A673 (cell line): ENCODE results near the gene PGGT1B. TPM values are rescaled to one million over a fixed set of nuclear protein-coding genes. Genes with fewer than 3 reads are reported as not detected.

ENCODE experiments used
- BruUV-seq: library from RNA; stranded (reverse); fragments of 400-500 nt; replicated peaks from 2 replicates; lab custom pipeline; 2021; lab: Mats Ljungman, UMichigan
- CTCF ChIA-PET: fragments of 300-600 bp; sonication (Branson Sonifier 250); formaldehyde crosslinking; loops from one replicate; lab custom pipeline; 2022; ENCODE audit warnings: antibody characterized with exemption; lab: Charles Lee
- POLR2A ChIA-PET: fragments of 300-600 bp; sonication (Branson Sonifier 250); formaldehyde crosslinking; loops from one replicate; lab custom pipeline; 2022; ENCODE audit warnings: antibody characterized with exemption; ENCODE audit not compliant: low non-redundant PET; lab: Charles Lee
- DNase-seq: peaks from one replicate; pipeline ENCODE4 v3.0.0-alpha.2; 2015; ENCODE audit warnings: low spot score
- H3K27ac ChIP-seq: fragments of 200-600 bp; sonication (generic); 2 replicates; pipeline ENCODE4 v1.5.1; 2016; ENCODE audit warnings: mixed run types, low read depth, mild to moderate bottlenecking, mixed read lengths, antibody characterized with exemption, low read length; ENCODE audit not compliant: poor library complexity, severe bottlenecking
- H3K27me3 ChIP-seq: fragments of 200-600 bp; sonication (generic); replicated peaks from 2 replicates; pipeline ENCODE4 v1.6.1; 2017; ENCODE audit warnings: mixed run types, low read depth, mild to moderate bottlenecking, mixed read lengths, antibody characterized with exemption, low read length; ENCODE audit not compliant: insufficient read depth, poor library complexity
- H3K36me3 ChIP-seq: fragments of 200-600 bp; sonication (generic); 2 replicates; pipeline ENCODE4 v1.6.1; 2016; ENCODE audit warnings: mixed run types, mild to moderate bottlenecking, mixed read lengths, antibody characterized with exemption, low read length; ENCODE audit not compliant: insufficient read depth, poor library complexity, severe bottlenecking
- H3K4me1 ChIP-seq: fragments of 200-600 bp; sonication (generic); 2 replicates; pipeline ENCODE4 v1.6.1; 2017; ENCODE audit warnings: mixed run types, mild to moderate bottlenecking, mixed read lengths, antibody characterized with exemption, low read length; ENCODE audit not compliant: insufficient read depth, poor library complexity, severe bottlenecking
- H3K4me3 ChIP-seq: fragments of 200-600 bp; sonication (generic); 2 replicates; pipeline ENCODE4 v1.5.1; 2016; ENCODE audit warnings: low read depth, mixed run types, mild to moderate bottlenecking, mixed read lengths, low read length; ENCODE audit not compliant: poor library complexity, severe bottlenecking
- H3K9me3 ChIP-seq: fragments of 200-600 bp; sonication (generic); 2 replicates; pipeline ENCODE4 v1.6.1; 2016; ENCODE audit warnings: mixed run types, low read depth, mild to moderate bottlenecking, mixed read lengths, antibody characterized with exemption, low read length; ENCODE audit not compliant: poor library complexity, severe bottlenecking
- CTCF ChIP-seq: fragments of 300-800, 200-600 bp; sonication (generic); conservative IDR thresholded peaks from 2 replicates; pipeline ENCODE4 v1.5.1; 2017; ENCODE audit warnings: low read depth, mild to moderate bottlenecking, antibody characterized with exemption, low read length, moderate library complexity, mixed read lengths
- EZH2 ChIP-seq: fragments of 200-600 bp; sonication (generic); IDR thresholded peaks from 2 replicates; pipeline ENCODE4 v1.6.1; 2017; ENCODE audit warnings: borderline replicate concordance, low read depth, mild to moderate bottlenecking, mixed read lengths, antibody characterized with exemption, low read length; ENCODE audit not compliant: poor library complexity, severe bottlenecking
- intact Hi-C: fragments of 100-400 bp; cut with micrococcal nuclease; formaldehyde crosslinking; loops from one replicate; pipeline ENCODE4 v1.10.0; 2022; ENCODE audit not compliant: unreplicated experiment
- total RNA-seq: library from RNA; stranded (reverse); gene quantifications from 2 replicates; pipeline ENCODE4 v1.2.3, GENCODE V29; 2021

PGGT1B gene
- total RNA-seq, 1 experiment from 2014 or later, result 43.0 TPM

DNA sequence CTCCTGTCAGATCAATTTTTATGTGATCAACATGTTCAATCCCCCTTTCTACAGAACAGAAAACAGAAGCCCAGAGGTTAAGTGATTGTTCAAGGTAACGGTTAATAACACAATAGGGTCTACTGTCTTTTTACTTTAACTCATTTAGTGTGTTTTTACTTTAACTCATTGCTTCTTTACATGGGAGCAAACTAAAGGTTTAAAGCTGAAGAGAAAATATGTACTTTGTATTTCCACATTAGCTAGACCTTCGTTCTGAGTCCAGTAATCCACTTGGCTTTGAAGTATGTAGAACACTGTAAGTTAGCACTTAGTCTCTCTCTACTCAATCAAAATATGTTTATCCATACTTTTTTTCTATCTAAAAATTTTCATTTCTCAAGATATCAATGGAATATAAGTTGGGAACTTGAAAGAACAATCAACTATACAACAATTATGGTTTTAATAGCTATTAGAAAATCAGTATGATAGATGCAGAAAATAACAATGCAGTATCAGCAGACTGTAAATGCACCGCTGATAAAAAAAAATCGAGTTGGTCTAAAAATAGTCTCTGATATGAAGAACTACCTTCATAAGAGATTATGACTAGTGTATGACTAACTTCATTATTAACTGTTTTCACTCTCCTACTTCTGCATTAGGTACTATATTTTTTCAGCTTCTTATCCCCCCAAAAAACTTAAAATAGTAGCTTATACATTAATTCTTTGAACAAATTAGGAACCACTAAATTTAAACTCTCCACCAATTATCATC lies 20.6 kb downstream of the PGGT1B start:
- Histone ChIP-seq H3K9me3 (no peaks in the 10 kb centered on the region), H3K27ac (no peak overlapping the region), H3K4me1 (no peaks in the 10 kb centered on the region), H3K36me3 (peaks cover 11% of the 10 kb centered on the region), H3K27me3 (no peaks in the 10 kb centered on the region), H3K4me3 (no peak overlapping the region)
- no TSS peak for BruUV-seq
- intact Hi-C loops, result loop anchor here (10.0 kb wide), 2 partner anchors 457 to 1567 kb away; no protein-coding TSS in a partner anchor
- ChIA-PET CTCF (no interaction called here), POLR2A (no interaction called here)
- no peak for DNase-seq
- TF ChIP-seq EZH2 (no peak), CTCF (no peak)

GRCh38 chr5:115237066-115237465 lies 25.6 kb downstream of the PGGT1B start:
- no peak for TF ChIP-seq EZH2
- TF ChIP-seq CTCF, result no peak
- Histone ChIP-seq H3K27ac (no peak overlapping the region), H3K36me3 (peaks cover 11% of the 10 kb centered on the region), H3K27me3 (no peaks in the 10 kb centered on the region), H3K9me3 (no peaks in the 10 kb centered on the region), H3K4me1 (no peaks in the 10 kb centered on the region), H3K4me3 (no peak overlapping the region)
- DNase-seq, result no peak
- no TSS peak for BruUV-seq
- ChIA-PET CTCF (no interaction called here), POLR2A (interaction anchor here (0.6 kb wide), 1 partner anchor 20 kb away, joined by 3 read pairs; no protein-coding TSS in a partner anchor)
- intact Hi-C loops, result no loop called here

DNA sequence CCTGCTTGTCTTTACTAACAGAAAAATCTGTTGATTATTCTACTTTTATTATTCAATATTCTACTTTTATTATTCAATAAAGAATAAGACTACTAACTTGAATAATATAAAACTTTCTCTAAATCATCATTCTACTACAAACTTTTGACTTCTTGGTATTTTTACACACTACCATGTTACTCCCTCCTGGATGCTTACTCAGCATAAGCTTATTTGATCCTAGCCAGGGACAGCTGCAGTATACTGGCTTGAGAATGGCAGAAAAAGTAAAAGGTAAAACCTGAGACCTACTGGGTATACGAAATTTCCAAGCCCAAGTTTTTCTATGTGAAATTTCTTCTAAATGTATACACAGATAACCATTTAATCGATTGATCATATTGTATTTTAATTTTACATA lies 26.1 kb downstream of the PGGT1B start:
- Histone ChIP-seq H3K4me3 (no peak overlapping the region), H3K27me3 (no peaks in the 10 kb centered on the region), H3K4me1 (no peaks in the 10 kb centered on the region), H3K9me3 (no peaks in the 10 kb centered on the region), H3K27ac (no peak overlapping the region), H3K36me3 (peaks cover 11% of the 10 kb centered on the region)
- intact Hi-C loops, result no loop called here
- ChIA-PET POLR2A (no interaction called here), CTCF (no interaction called here)
- TF ChIP-seq EZH2 (no peak), CTCF (no peak)
- DNase-seq, result no peak
- BruUV-seq, result no TSS peak
